ENCODE results near the gene HHATL. TPM values are rescaled to one million over a fixed set of nuclear protein-coding genes. Genes with fewer than 3 reads are reported as not detected.
"Not testable (repeated sequence)": the region's sequence is repeated elsewhere in the genome, so short reads cannot be mapped to it uniquely, and the experiment has no call there.

The HHATL gene
- total RNA-seq, 3 donors from 2014 or later = 0.70 TPM; not detected in 2

- intact Hi-C loops (cut with DNase I, micrococcal nuclease) = no loop called here
- ATAC-seq (no peak), DNase-seq (no peak)
These were observed 27.0 kb upstream of the HHATL start for GRCh38 chr3:42729404-42730145.

DNA sequence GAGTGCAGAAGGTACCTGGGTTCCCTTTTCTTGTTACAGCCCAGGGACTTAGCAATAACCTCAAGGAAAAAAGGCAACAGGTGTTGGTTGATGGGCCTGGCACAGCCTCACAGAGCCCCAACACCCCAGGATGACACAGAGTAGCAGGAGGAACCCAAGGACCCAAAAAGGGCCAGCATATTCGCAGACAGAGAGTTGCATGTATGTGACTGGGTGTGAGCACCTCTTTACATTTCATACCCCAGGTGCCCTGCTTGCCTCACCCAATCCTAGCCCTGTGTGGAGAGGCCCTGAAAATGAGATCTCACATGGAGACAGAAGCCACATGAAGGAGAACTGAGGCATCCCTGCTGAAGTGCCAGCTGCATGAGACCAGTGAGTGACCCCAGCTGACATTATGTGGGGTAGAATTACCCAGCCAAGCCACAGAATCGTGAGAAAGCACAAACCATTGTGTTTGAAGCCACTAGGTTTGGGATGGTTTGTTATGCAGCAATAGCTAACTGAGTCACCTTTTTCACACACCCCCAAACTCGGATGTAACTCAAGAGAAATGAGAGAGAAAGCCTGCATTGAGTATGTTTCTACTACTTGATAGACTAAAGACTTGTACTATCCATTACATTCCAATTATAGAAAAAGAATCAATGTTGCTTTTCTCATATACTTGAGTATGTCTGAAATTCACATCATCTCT lies 26.2 kb upstream of the HHATL start:
- DNase-seq = no peak
- Histone ChIP-seq H3K9me3 (no peaks in the 10 kb centered on the region), H3K4me3 (no peak overlapping the region), H3K4me1 (ENCODE audit: low read depth) (no peaks in the 10 kb centered on the region), H3K36me3 (ENCODE audit: low read depth) (no peaks in the 10 kb centered on the region)
- intact Hi-C loops (cut with DNase I, micrococcal nuclease) = no loop called here
- TF ChIP-seq CTCF (IDR thresholded peaks at IDR 0.05) = no peak
- ATAC-seq = no peak

More at GRCh38 chr3:42729404-42730145, 27.0 kb upstream of the HHATL start:
- TF ChIP-seq CTCF (IDR thresholded peaks at IDR 0.05) = no peak
- no peak overlapping the region for H3K4me3 ChIP-seq
- no peaks in the 10 kb centered on the region for H3K9me3 ChIP-seq
- no peaks in the 10 kb centered on the region for H3K36me3 ChIP-seq (ENCODE audit: low read depth)
- H3K4me1 ChIP-seq (ENCODE audit: low read depth) = no peaks in the 10 kb centered on the region

DNA sequence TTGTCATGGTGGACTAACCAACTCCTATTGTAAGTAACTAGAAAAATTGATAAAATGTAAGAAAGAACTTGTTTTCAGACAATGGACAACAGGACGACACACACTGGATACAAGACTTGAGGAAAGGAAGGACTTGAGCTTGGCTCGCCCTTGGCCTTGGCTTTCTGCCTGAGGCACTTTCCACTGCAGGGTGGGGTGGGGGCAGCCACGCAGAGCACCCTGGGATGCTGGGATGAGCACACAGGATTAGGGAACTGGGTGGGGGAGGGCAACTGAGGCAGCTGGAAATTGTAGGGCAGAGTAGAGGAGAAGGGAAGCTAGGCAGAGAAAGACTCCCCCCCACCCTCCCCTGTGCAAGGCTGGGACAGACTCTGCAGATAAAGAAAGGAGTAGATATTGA lies 25.5 kb upstream of the HHATL start:
- DNase-seq (peak in 1 of 3 donors; percentile 25), ATAC-seq (no peak)
- Histone ChIP-seq H3K9me3 (no peaks in the 10 kb centered on the region), H3K4me3 (no peak overlapping the region), H3K36me3 (ENCODE audit: low read depth) (no peaks in the 10 kb centered on the region), H3K4me1 (ENCODE audit: low read depth) (no peaks in the 10 kb centered on the region)
- intact Hi-C loops (cut with DNase I, micrococcal nuclease) = no loop called here
- no peak for TF ChIP-seq CTCF (IDR thresholded peaks at IDR 0.05)

- intact Hi-C loops (cut with DNase I, micrococcal nuclease) = no loop called here
- no peak for TF ChIP-seq CTCF (IDR thresholded peaks at IDR 0.05)
- ATAC-seq (no peak), DNase-seq (no peak)
- Histone ChIP-seq H3K9me3 (no peaks in the 10 kb centered on the region), H3K4me1 (ENCODE audit: low read depth) (no peaks in the 10 kb centered on the region), H3K36me3 (ENCODE audit: low read depth) (no peaks in the 10 kb centered on the region), H3K4me3 (no peak overlapping the region)
These were observed 22.9 kb upstream of the HHATL start for GRCh38 chr3:42725454-42725853.

DNA sequence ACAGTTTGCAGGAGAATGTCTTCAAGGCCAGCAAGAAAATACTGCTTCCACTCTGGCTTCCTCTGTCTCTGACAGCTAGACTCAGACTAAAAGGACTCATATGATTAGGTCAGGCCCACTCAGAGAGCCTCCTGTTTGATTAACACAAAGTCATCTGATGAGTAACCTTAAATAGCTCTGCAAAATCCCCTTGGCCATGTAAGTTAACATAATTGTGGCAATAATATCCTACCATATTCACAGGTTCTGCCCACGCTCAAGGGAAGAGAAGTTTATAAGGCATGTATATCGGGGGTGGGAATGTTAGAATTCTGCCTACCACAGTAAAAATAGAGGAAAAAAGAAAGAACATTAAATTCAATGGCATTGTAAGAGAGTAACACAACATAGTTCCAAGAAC lies 20.6 kb upstream of the HHATL start:
- ATAC-seq = no peak

DNA sequence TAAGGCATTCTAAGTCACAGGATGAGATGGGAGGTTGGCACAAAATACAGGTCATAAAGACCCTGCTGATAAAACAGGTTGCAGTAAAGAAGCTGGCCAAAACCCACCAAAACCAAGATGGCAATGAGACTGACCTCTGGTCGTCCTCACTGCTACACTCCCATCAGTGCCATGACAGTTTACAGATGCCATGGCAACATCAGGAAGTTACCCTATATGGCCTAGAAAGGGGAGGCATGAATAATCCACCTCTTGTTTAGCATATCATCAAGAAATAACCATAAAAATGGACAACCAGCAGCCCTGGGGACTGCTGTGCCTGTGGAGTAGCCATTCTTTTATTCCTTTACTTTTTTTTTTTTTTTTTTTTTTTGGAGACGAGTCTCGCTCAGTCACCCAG lies 19.8 kb upstream of the HHATL start:
- H3K36me3 ChIP-seq (ENCODE audit: low read depth); DNase-seq; intact Hi-C loops (cut with DNase I, micrococcal nuclease); H3K9me3 ChIP-seq; H3K4me3 ChIP-seq; ATAC-seq; H3K4me1 ChIP-seq (ENCODE audit: low read depth): not testable (repeated sequence)

More for the DNA sequence above, 20.6 kb upstream of the HHATL start:
- intact Hi-C loops (cut with DNase I, micrococcal nuclease) = no loop called here
- no peak for DNase-seq
- no peak for TF ChIP-seq CTCF (IDR thresholded peaks at IDR 0.05)
- no peaks in the 10 kb centered on the region for H3K36me3 ChIP-seq (ENCODE audit: low read depth)
- no peaks in the 10 kb centered on the region for H3K4me1 ChIP-seq (ENCODE audit: low read depth)
- no peak overlapping the region for H3K4me3 ChIP-seq
- H3K9me3 ChIP-seq = no peaks in the 10 kb centered on the region

All from mucosa of descending colon (tissue), 3 donors.